ENCODE measurements around the gene CCL27. TPM values are rescaled to one million over a fixed set of nuclear protein-coding genes. Genes with fewer than 3 reads are reported as not detected.
A peak's percentile ranks its signal among the peaks of the same experiment; 100 is the strongest.

Gene CCL27
- total RNA-seq, 1 experiment from 2014 or later, result not detected

- Histone ChIP-seq H3K4me3 (no peak overlapping the region), H3K9me3 (no peaks in the 10 kb centered on the region), H3K27me3 (no peaks in the 10 kb centered on the region), H3K36me3 (no peaks in the 10 kb centered on the region)
- no peak for DNase-seq
Measured at GRCh38 chr9:34687276-34688030, 25.0 kb upstream of the CCL27 start.

DNA sequence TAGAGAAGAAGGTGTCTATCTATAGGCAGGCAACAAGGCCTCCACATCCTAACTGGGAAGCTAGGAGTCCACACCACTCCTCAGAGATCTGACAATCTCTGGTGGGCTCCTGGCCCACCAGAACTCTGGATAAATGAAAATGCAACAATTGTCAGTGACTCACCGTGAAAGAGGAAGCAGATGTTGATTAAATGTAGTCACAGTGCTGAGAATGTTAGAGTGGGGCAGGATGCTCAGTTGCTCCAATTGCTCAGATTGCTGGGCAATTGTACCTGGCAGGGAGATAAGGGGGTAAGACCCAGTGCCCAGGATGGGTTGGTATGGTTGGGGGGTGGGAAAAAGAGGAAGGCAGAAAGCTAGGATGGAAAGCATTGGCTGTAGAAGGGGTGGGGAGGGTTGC, 24.3 kb upstream of the CCL27 start:
- no peak for DNase-seq
- Histone ChIP-seq H3K9me3 (no peaks in the 10 kb centered on the region), H3K36me3 (no peaks in the 10 kb centered on the region), H3K4me3 (no peak overlapping the region), H3K27me3 (no peaks in the 10 kb centered on the region)

GRCh38 chr9:34686231-34686630, 23.8 kb upstream of the CCL27 start:
- Histone ChIP-seq H3K36me3 (no peaks in the 10 kb centered on the region), H3K9me3 (no peaks in the 10 kb centered on the region), H3K4me3 (no peak overlapping the region), H3K27me3 (no peaks in the 10 kb centered on the region)
- DNase-seq, result no peak

GRCh38 chr9:34685591-34685990, 23.1 kb upstream of the CCL27 start:
- no peaks in the 10 kb centered on the region for H3K9me3 ChIP-seq
- H3K4me3 ChIP-seq, result no peak overlapping the region
- no peaks in the 10 kb centered on the region for H3K36me3 ChIP-seq
- no peaks in the 10 kb centered on the region for H3K27me3 ChIP-seq
- no peak for DNase-seq

GRCh38 chr9:34684816-34685215, 22.4 kb upstream of the CCL27 start:
- H3K27me3 ChIP-seq, result no peaks in the 10 kb centered on the region
- no peaks in the 10 kb centered on the region for H3K36me3 ChIP-seq
- DNase-seq, result no peak
- H3K9me3 ChIP-seq, result no peaks in the 10 kb centered on the region
- no peak overlapping the region for H3K4me3 ChIP-seq

GRCh38 chr9:34684145-34684544, 21.7 kb upstream of the CCL27 start:
- H3K27me3 ChIP-seq, result no peaks in the 10 kb centered on the region
- H3K9me3 ChIP-seq, result no peaks in the 10 kb centered on the region
- H3K36me3 ChIP-seq, result no peaks in the 10 kb centered on the region
- no peak overlapping the region for H3K4me3 ChIP-seq
- DNase-seq, result no peak

DNA sequence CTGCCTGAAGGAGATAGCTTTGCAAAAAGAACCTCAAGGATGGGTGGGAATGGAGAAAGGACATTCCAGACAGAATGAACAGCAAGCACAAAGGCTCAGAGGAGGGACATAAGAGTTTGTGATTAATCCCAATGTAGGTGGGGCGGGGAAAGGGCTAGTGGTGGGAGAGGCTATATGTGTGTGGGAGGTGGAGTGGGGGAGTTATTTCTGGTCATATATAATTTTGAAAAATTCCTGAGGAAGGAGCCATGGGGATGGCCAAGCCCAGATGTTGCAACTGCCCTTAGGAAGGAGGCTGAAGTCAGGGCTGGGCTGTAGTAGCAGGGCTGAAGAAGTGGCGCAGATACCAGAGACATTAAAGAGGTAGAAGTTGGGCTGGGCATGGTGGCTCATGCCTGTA, 13.4 kb upstream of the CCL27 start:
- no peak overlapping the region for H3K4me3 ChIP-seq
- DNase-seq, result no peak
- H3K9me3 ChIP-seq, result no peaks in the 10 kb centered on the region
- no peaks in the 10 kb centered on the region for H3K36me3 ChIP-seq
- H3K27me3 ChIP-seq, result no peaks in the 10 kb centered on the region

GRCh38 chr9:34675048-34675714, 12.7 kb upstream of the CCL27 start:
- DNase-seq, result peak; percentile 17
- no peak overlapping the region for H3K4me3 ChIP-seq
- no peaks in the 10 kb centered on the region for H3K36me3 ChIP-seq
- no peaks in the 10 kb centered on the region for H3K27me3 ChIP-seq
- H3K9me3 ChIP-seq, result no peaks in the 10 kb centered on the region

DNA sequence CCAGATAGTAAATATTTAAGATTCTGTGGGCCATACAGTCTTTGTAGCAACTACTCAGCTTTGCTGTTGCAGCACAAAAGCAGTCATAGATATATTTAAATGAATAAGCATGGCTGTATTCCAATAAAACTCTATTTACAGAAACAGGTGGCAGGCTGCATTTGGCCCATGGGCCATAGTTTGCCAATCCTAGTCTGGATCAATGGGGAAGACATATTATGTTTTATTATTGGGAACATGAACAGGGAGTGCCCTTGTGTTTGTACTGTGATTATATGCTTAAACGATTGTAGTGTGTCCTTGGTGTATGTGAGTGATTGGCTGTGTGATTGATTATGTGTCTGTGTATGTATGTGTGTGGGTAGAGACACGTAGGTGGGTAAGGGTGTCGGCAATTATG, 12.0 kb upstream of the CCL27 start:
- DNase-seq, result no peak
- Histone ChIP-seq H3K27me3 (no peaks in the 10 kb centered on the region), H3K36me3 (no peaks in the 10 kb centered on the region), H3K4me3 (no peak overlapping the region), H3K9me3 (no peaks in the 10 kb centered on the region)

DNA sequence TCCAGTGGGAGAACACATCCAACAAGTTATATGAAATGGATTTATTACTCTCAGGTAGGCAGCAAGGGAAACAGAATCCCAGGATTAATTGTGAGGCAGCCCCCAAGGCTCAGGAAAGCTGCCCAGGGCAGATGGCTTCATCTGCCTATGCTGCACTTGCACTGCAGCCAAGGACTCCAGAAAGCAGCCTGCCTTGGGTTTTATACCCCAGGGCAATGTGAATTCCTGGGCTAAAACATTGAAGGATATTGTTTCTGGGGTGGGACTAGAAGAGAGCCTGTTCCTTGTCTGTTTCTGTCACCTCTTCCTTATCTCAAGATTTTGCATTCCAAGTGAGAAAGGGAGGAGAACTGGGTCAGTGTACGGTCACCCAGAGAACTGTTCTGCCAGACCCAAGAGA, 8.8 kb upstream of the CCL27 start:
- no peak for DNase-seq

DNA sequence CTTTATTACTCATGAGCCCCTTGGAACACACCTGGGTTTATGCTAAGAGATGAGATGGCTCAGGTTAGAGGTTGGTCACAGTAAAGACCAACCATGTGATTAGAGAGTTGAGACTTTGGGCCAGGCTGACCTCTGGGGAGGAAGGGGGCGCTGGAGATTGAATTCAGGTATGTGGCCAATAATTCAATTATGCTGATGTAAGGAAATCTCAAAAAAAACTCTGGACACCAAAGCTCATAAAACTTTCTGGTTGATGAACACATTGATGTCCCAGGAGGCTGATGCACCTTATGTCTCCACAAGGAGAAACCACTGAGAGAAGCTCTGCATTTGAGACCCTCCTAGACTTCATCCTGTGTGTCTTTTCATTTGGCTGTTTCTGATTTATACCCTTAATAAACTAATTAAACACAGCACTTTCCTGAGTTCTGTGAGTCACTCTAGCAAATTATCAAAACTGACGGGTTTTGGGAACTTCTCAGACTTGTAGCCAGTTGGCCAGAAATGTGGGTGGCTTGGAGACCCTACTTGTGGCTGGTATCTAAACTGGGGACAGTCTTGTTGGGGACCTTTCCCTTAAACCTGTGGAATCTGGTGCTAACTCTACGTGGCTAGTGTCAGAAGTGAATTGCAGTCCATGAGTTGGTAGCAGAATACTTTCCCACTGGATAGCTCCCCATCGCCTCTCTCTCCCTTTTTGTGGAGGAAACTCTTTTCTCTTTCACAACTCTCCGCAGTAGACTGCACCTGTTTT, 7.5 kb upstream of the CCL27 start:
- no peaks in the 10 kb centered on the region for H3K36me3 ChIP-seq
- H3K9me3 ChIP-seq, result no peaks in the 10 kb centered on the region
- no peaks in the 10 kb centered on the region for H3K27me3 ChIP-seq
- H3K4me3 ChIP-seq, result no peak overlapping the region
- no peak for DNase-seq

More for the DNA sequence above, 8.8 kb upstream of the CCL27 start:
- no peak overlapping the region for H3K4me3 ChIP-seq
- H3K9me3 ChIP-seq, result no peaks in the 10 kb centered on the region
- H3K27me3 ChIP-seq, result no peaks in the 10 kb centered on the region
- no peaks in the 10 kb centered on the region for H3K36me3 ChIP-seq

- Histone ChIP-seq H3K9me3 (no peaks in the 10 kb centered on the region), H3K4me3 (peak overlapping the region; percentile 86), H3K27me3 (no peaks in the 10 kb centered on the region), H3K36me3 (no peaks in the 10 kb centered on the region)
- DNase-seq, result peak; percentile 84
Measured at GRCh38 chr9:34665381-34666250, 3.2 kb upstream of the CCL27 start.

- peak overlapping the region; percentile 86 for H3K4me3 ChIP-seq
- no peak for DNase-seq
- H3K9me3 ChIP-seq, result no peaks in the 10 kb centered on the region
- no peaks in the 10 kb centered on the region for H3K36me3 ChIP-seq
- no peaks in the 10 kb centered on the region for H3K27me3 ChIP-seq
Measured at GRCh38 chr9:34665067-34665380, 2.6 kb upstream of the CCL27 start.

GRCh38 chr9:34664281-34665066, 2.0 kb upstream of the CCL27 start:
- peak; percentile 72 for DNase-seq
- Histone ChIP-seq H3K9me3 (no peaks in the 10 kb centered on the region), H3K36me3 (no peaks in the 10 kb centered on the region), H3K27me3 (no peaks in the 10 kb centered on the region), H3K4me3 (peak overlapping the region; percentile 86)

GRCh38 chr9:34663303-34663605, 797 bp upstream of the CCL27 start:
- H3K9me3 ChIP-seq, result no peaks in the 10 kb centered on the region
- no peaks in the 10 kb centered on the region for H3K36me3 ChIP-seq
- DNase-seq, result no peak
- H3K4me3 ChIP-seq, result no peak overlapping the region
- no peaks in the 10 kb centered on the region for H3K27me3 ChIP-seq

DNA sequence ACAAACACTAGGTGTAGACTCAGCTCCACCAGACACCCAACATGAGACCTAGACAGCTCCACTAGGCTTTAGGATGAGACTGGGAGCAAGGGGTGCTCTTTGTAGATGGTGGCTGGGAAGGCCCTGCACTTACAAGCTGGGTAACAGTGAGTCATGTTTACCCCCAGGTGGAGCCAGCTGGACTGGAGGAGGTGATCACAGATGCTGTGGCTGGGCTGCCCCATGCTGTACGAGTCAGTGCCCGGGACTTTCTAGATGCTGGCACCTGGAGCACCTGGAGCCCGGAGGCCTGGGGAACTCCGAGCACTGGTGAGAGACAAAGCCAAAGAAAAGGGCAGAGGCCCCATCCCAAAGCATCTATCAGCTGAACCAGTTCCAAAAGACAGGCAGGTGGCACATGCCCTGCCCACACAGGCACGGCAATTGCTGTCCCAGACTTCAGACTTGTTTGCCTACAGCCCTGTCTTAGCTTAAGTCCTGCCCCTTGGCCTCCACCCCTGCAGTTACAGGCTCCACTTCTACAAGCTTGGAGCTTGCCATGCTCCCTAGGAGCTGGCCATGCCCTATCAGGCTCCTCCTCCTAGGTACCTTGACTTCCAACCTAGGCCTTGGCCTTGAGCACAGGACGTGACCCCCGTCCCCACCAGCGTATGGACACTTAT, 2.7 kb downstream of the CCL27 start:
- DNase-seq, result no peak
- H3K27me3 ChIP-seq, result no peaks in the 10 kb centered on the region
- H3K36me3 ChIP-seq, result no peaks in the 10 kb centered on the region
- H3K4me3 ChIP-seq, result no peak overlapping the region
- no peaks in the 10 kb centered on the region for H3K9me3 ChIP-seq
